HL-60 (cell line): Measurements from ENCODE around the gene HOXD8.

Source experiments
- POLR2AphosphoS5 ChIP-seq: IDR thresholded peaks from 2 replicates; pipeline ENCODE4 v1.6.1; 2012; ENCODE audit warnings: low read depth
- REST ChIP-seq: IDR thresholded peaks from 2 replicates; pipeline ENCODE4 v1.6.1; 2012; ENCODE audit warnings: low read depth; ENCODE audit not compliant: insufficient replicate concordance
- TF ChIP-seq, protein P1 (sequence below): IDR thresholded peaks from one replicate; pipeline ENCODE4 v1.5.1; 2011; ENCODE audit warnings: low read length, control low read depth, inconsistent platforms; ENCODE audit not compliant: insufficient read depth

GRCh38 chr2:176104316-176105077 lies 25.0 kb upstream of the HOXD8 start:
- TF ChIP-seq POLR2AphosphoS5, result no peak
- TF ChIP-seq, protein P1, sequence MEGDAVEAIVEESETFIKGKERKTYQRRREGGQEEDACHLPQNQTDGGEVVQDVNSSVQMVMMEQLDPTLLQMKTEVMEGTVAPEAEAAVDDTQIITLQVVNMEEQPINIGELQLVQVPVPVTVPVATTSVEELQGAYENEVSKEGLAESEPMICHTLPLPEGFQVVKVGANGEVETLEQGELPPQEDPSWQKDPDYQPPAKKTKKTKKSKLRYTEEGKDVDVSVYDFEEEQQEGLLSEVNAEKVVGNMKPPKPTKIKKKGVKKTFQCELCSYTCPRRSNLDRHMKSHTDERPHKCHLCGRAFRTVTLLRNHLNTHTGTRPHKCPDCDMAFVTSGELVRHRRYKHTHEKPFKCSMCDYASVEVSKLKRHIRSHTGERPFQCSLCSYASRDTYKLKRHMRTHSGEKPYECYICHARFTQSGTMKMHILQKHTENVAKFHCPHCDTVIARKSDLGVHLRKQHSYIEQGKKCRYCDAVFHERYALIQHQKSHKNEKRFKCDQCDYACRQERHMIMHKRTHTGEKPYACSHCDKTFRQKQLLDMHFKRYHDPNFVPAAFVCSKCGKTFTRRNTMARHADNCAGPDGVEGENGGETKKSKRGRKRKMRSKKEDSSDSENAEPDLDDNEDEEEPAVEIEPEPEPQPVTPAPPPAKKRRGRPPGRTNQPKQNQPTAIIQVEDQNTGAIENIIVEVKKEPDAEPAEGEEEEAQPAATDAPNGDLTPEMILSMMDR, result no peak
- no peak for TF ChIP-seq REST
